ENCODE data around the gene RPP21.

RPP21 gene

DNA sequence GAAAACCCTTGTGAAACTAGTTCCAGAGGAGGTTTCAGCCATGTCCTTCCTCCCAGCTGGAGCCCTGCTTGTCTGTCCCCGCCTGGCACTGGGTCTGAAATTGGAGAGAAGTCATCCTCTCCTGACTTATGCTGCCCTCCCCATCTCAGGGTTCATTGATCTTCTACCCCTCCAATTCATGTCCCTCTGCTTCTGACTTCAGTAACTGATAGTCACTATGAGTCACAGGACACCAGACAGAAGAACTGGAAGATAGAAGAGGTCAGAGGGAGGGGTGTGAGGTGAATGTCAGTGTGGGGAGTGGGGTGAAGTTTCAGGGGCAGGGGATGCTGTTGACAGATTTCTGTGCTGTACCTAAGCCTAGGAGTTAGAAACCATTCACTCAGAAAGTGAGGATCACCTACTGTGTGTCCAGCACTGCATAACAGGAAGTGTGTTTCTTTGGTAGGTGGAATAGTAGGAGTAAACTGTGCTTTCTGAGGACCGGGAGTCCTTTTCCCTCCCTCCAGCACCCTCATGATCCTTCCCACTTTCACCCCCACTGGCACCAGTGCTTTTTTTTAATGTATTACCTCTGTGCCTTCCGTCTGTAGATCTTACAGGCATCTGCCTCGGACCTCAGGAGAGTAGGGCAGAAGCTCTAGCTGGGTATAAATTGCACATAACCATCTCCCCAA is 627 bp upstream of the RPP21 start:
- no peaks in the 10 kb centered on the region for H3K36me3 ChIP-seq (ENCODE audit: low read length)
- H3K4me3 ChIP-seq (ENCODE audit: insufficient read depth, low read length, poor library complexity, severe bottlenecking) = peak overlapping the region; percentile 70
- H3K4me2 ChIP-seq (ENCODE audit: low read depth, low read length, poor library complexity, severe bottlenecking) = peak overlapping the region; percentile 89
- H3K9me2 ChIP-seq (replicated peaks; ENCODE audit: insufficient read depth, low read length) = no peaks in the 10 kb centered on the region
- peaks cover 7% of the 10 kb centered on the region; the same call in 1 of the 2 replicates for H3K79me2 ChIP-seq (ENCODE audit: insufficient read depth, low read length)
- peak overlapping the region; percentile 74 for H3K9ac ChIP-seq (ENCODE audit: low read length)
- peaks cover 8% of the 10 kb centered on the region; the same call in 1 of the 2 replicates for H3F3A ChIP-seq (ENCODE audit: insufficient read depth)
- peak overlapping the region; percentile 77 for H2AFZ ChIP-seq (ENCODE audit: low read depth, low read length, severe bottlenecking)
- TF ChIP-seq, protein P1, sequence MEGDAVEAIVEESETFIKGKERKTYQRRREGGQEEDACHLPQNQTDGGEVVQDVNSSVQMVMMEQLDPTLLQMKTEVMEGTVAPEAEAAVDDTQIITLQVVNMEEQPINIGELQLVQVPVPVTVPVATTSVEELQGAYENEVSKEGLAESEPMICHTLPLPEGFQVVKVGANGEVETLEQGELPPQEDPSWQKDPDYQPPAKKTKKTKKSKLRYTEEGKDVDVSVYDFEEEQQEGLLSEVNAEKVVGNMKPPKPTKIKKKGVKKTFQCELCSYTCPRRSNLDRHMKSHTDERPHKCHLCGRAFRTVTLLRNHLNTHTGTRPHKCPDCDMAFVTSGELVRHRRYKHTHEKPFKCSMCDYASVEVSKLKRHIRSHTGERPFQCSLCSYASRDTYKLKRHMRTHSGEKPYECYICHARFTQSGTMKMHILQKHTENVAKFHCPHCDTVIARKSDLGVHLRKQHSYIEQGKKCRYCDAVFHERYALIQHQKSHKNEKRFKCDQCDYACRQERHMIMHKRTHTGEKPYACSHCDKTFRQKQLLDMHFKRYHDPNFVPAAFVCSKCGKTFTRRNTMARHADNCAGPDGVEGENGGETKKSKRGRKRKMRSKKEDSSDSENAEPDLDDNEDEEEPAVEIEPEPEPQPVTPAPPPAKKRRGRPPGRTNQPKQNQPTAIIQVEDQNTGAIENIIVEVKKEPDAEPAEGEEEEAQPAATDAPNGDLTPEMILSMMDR (IDR thresholded peaks at IDR 0.05; ENCODE audit: insufficient read depth, low read length, poor library complexity, severe bottlenecking) = no peak
- no peak for TF ChIP-seq EZH2phosphoT487 (conservative IDR thresholded peaks at IDR 0.05; ENCODE audit: low read length)
- H4K20me1 ChIP-seq (ENCODE audit: low read depth, low read length) = no peaks in the 10 kb centered on the region
- H3K27me3 ChIP-seq (ENCODE audit: low read length) = no peaks in the 10 kb centered on the region
- no peaks in the 10 kb centered on the region for H3K9me3 ChIP-seq (ENCODE audit: insufficient read depth, low read length)
- H3K27ac ChIP-seq (ENCODE audit: low read depth, low read length) = no peak overlapping the region

DNA sequence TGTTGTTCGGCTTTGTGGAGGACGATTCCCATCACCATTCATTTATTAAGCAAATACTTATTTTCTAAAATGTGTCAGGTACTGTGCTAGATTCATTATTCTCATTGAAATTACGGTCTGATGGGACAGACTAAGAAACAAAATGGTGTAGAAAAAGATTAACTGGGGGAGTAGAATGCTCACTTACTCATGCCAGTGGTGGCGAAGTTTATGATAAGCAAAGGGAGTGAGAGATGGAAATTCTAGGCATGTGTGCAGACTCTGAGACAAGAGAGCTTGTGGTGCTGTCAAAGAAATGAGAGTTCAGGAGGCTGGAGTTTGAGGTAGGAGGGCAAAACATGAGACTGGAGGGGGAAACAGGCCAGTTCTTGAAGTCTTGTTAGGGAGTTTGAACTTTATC is 896 bp downstream of the RPP21 start:
- no peak for TF ChIP-seq EZH2phosphoT487 (conservative IDR thresholded peaks at IDR 0.05; ENCODE audit: low read length)
- TF ChIP-seq, protein P1 (IDR thresholded peaks at IDR 0.05; ENCODE audit: insufficient read depth, low read length, poor library complexity, severe bottlenecking) = no peak
- no peaks in the 10 kb centered on the region for H3K9me2 ChIP-seq (replicated peaks; ENCODE audit: insufficient read depth, low read length)
- H3K27ac ChIP-seq (ENCODE audit: low read depth, low read length) = no peak overlapping the region
- peak overlapping the region; percentile 70 for H3K4me3 ChIP-seq (ENCODE audit: insufficient read depth, low read length, poor library complexity, severe bottlenecking)
- peak overlapping the region; percentile 25 for H2AFZ ChIP-seq (ENCODE audit: low read depth, low read length, severe bottlenecking)
- no peaks in the 10 kb centered on the region for H3K27me3 ChIP-seq (ENCODE audit: low read length)
- H3K9ac ChIP-seq (ENCODE audit: low read length) = peak overlapping the region; percentile 74
- H3K79me2 ChIP-seq (ENCODE audit: insufficient read depth, low read length) = peaks cover 7% of the 10 kb centered on the region; the same call in 1 of the 2 replicates
- H3K9me3 ChIP-seq (ENCODE audit: insufficient read depth, low read length) = no peaks in the 10 kb centered on the region
- peak overlapping the region; percentile 89 for H3K4me2 ChIP-seq (ENCODE audit: low read depth, low read length, poor library complexity, severe bottlenecking)
- no peaks in the 10 kb centered on the region for H3K36me3 ChIP-seq (ENCODE audit: low read length)
- peaks cover 11% of the 10 kb centered on the region for H3F3A ChIP-seq (ENCODE audit: insufficient read depth)
- H4K20me1 ChIP-seq (ENCODE audit: low read depth, low read length) = no peaks in the 10 kb centered on the region

DNA sequence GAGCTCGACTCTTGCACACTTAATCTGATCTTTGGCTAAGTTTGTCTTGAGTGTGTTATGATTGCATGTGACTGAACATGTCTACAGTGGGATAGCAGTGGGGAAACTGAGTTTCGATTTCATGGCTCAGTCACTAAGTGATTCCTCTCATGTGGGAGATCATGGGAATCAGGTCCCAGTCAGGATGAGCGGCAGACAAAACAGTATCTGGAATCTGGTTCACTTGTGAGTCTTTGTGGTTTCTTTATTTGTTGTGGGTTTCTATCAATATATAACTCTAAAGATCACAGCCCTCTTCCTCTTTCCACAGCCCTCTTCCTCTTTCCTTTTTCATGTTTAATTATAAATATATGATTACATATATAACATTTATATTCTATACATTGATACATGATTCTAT is 4.0 kb downstream of the RPP21 start:
- Histone ChIP-seq H4K20me1 (ENCODE audit: low read depth, low read length) (no peaks in the 10 kb centered on the region), H2AFZ (ENCODE audit: low read depth, low read length, severe bottlenecking) (no peak overlapping the region), H3K9ac (ENCODE audit: low read length) (no peak overlapping the region), H3K27ac (ENCODE audit: low read depth, low read length) (no peak overlapping the region), H3K36me3 (ENCODE audit: low read length) (no peaks in the 10 kb centered on the region), H3F3A (ENCODE audit: insufficient read depth) (peaks cover 7% of the 10 kb centered on the region; the same call in 1 of the 2 replicates), H3K9me2 (replicated peaks; ENCODE audit: insufficient read depth, low read length) (no peaks in the 10 kb centered on the region), H3K4me3 (ENCODE audit: insufficient read depth, low read length, poor library complexity, severe bottlenecking) (no peak overlapping the region), H3K27me3 (ENCODE audit: low read length) (no peaks in the 10 kb centered on the region), H3K79me2 (ENCODE audit: insufficient read depth, low read length) (peaks cover 7% of the 10 kb centered on the region; the same call in 1 of the 2 replicates), H3K9me3 (ENCODE audit: insufficient read depth, low read length) (no peaks in the 10 kb centered on the region), H3K4me2 (ENCODE audit: low read depth, low read length, poor library complexity, severe bottlenecking) (no peak overlapping the region)
- no peak for TF ChIP-seq EZH2phosphoT487 (conservative IDR thresholded peaks at IDR 0.05; ENCODE audit: low read length)
- TF ChIP-seq, protein P1 (IDR thresholded peaks at IDR 0.05; ENCODE audit: insufficient read depth, low read length, poor library complexity, severe bottlenecking) = no peak

Measured in SU-DHL-6 (cell line).